Kasumi-1 (cell line): ENCODE data around the gene FUNDC1.
"Not testable (repeated sequence)": the region's sequence is repeated elsewhere in the genome, so short reads cannot be mapped to it uniquely, and the experiment has no call there.

Source experiments
- DNase-seq, 2 experiments: peaks; one replicate each; lab custom pipeline; 2025; lab: John Stamatoyannopoulos, UW

Gene FUNDC1, protein sequence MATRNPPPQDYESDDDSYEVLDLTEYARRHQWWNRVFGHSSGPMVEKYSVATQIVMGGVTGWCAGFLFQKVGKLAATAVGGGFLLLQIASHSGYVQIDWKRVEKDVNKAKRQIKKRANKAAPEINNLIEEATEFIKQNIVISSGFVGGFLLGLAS

DNA sequence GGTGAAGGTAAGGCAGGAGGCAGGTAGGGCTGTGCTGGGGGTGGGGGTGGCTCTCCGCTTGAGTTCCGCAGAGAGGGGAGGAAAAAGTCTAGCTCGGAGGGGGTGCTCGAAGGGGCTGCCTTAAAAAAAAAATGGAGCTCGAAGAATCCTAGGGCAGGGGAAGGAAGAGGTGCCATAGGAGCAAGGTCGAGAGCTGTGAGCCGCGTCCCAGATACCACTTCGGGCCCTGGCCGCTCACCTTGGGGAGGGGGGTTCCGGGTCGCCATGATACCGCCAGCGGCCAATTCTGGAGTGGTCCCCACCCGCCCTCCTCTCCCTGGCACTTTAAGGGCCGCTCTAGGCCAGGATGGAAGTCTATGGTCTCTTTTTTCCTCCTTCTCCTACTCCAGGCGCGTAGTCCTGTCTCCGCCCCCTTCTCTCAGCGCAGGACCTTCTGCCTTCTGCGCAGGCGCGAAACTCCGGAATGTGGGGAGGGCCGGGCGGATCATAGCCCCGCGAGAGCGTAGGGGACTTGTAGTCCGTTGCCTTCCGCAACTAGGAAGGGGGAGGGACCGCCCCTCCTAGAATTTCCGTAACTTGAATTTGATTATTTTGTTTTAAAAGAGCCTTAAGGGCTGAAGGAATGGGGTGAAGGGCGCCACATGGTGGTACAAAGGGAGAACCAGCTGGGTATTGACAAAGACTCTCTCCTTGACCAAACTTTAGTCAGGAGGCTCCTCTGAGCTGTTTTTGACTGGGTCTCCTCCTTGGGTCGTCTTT lies at the start of gene FUNDC1:
TSS of gene FUNDC1 (minus strand) at position 293 of the 759 bp plus-strand sequence. CDS start at position 266, 27 bp downstream.
- peak; percentile 82 to 86 for DNase-seq

DNA sequence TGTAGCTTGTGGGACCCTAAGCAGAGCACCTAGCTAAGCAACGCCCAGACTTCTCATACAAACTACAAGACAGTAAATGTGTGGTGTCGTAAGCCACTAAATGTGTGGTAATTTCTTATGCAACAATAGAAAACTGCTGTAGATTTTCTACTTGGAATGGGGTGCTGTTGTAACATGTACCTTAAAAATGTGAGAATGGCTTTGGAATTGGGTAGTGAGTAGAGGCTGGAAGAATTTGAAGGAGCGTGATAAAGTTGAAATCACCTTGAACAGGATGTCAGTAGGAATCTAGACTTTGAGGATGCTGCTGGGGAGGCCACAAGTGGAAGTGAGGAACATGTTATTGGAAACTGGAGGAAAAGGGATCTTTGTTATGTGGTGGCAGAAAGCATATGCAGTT lies 43.2 kb upstream of the FUNDC1 start:
- no peak for DNase-seq

DNA sequence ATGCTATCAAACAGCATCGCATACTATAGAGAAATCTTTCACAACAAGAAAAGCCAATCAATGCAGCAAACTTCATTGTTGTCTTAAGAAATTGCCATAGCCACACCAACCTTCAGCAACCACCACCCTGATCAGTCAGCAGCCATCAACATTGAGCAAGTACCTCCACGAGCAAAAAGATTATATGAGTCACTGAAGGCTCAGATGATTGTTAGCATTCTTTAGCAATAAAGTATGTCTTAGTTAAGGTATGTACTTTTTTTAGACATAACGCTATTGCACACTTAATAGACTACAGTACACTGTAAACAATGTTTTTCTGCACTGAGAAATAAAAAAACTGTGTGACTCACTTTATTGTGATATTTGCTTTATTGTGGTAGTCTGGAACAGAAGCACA lies 37.8 kb upstream of the FUNDC1 start:
- DNase-seq, result no peak

DNA sequence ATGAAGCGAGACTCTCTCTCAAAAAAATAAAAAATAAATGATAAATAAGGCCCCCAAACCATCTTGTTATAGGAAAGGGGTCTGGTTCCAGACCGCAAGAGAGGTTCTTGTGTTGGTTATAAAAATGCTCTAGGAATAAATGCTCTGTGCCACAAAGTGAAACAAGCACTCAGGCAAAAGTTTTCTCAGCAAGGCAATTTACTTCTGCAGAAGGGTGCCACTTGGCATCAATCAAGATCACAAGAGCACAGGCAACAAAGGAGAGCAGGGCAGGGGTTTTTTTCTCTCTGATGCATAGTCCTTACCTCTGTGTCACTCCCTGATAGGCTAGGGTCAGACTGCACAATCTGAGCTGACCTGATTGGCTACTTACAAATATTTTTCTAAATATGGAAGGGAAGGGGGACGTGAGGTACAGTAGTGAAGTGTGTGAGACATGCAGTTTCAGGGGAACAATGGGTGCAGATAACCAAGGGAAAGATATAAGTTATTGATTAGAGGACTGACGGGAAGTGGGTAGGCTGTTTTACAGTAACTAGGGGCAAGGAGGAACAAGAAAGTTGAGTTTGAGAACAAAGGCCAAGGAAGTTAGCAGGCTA lies 29.8 kb upstream of the FUNDC1 start:
- no peak for DNase-seq

DNA sequence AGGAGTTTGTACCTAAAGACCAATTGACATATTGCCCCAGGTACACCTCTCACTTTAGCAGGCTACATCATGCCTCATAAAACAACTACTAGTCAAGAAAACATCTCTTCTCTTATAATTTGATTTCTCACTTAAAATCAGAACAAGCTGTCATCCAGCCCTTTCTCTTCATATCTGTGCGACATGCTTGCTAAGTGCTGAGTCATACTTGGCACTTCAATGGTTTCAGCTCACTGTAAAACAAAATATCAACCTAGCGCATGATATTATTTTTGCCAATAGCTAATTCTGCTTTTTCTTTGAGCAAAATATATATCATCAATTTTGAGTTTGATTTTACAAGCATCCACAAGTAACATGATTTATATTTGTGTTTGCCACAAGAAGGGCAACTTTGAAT lies 27.9 kb upstream of the FUNDC1 start:
- DNase-seq, result no peak

DNA sequence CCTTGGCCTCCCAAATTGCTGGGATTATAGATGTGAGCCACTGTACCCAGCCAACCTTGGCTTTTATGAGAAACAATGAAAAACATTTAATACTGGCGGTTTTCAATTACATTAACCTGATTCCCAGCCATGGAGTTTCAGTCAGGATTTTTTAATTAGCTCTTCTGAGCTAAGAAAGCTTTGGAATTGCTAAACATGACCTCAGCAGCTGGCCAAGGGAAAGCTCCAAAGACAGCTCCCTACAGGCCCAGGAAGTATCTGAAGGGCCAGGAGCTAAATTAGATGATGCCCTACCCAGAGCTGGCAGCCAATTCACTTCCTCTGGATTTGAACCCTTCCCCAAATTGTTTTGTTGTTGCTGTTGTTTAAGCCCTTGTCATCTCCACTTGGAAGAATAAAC lies 26.5 kb upstream of the FUNDC1 start:
- no peak for DNase-seq

DNA sequence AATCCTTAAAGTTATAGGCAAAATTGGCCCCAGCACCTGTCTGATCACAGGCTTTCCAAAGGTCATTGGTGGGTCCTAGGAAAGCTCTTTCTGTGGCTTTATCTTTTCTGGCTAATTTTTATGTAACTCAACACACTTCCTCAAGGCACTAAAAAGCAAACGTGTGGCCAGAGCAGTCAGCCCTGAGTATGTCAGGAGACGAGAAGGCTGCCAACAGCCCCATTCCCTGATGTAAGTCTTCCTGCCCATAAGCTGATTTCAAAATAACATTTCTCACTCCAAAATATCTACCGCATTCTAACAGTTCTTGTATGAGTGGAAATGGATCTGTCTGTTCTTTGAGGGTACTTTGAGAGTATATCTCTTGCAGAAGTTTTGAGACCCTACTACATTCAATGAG lies 25.5 kb upstream of the FUNDC1 start:
- DNase-seq, result peak; percentile 6 to 7

DNA sequence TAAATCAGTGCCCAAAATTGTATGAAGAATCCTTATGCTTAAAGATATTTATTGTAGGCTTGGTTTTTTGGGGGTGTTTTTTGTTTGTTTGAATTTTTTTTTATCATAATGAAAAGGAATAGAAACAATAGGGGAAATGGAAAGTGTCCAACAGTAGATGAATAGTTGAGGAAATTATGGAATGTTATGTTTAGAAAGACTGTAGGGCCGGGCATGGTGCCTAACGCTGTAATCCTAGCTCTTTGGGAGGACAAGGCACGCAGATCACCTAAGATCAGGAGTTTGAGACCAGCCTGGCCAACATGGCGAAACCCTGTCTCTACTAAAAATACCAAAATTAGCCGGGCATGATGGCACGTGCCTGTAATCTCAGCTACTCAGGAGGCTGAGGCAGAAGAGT lies 19.2 kb upstream of the FUNDC1 start:
- not testable (repeated sequence) for DNase-seq

DNA sequence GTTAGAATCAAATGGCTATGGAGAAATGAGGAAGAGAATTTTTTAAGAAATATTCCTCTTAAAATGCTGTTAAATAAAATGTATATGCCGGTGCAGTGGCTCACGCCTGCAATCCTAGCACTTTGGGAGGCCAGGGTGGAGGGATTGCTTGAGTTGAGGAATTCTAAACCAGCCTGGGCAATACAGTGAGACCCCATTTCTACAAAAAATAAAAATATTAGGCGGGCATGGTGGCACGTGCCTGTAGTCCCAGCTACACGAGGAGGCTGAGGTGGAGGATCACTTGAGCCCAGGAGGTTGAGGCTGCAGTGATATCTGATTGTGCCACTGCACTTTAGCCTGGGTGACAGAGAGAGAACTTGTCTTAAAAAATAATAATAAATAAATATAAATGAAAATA lies 7.9 kb upstream of the FUNDC1 start:
- DNase-seq, result no peak

DNA sequence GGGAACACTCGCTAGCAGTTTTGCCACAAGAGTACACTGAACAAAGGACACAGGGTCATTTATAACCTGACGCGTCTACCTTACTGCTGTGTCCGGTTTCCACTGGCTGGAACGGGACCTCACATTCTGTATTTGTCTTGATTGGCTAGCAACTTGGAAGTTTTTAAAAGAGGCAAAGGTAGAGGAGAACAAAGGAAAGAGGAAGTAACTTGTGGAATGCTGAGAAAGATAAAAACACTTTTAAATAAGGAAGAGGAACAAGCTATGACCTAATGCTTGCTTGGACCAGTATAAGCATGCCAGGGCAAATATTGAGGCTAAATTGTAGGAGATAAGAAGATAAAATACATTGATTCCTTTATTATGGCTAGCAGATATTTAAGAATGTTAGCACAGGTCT lies 2.8 kb upstream of the FUNDC1 start:
- not testable (repeated sequence) for DNase-seq

DNA sequence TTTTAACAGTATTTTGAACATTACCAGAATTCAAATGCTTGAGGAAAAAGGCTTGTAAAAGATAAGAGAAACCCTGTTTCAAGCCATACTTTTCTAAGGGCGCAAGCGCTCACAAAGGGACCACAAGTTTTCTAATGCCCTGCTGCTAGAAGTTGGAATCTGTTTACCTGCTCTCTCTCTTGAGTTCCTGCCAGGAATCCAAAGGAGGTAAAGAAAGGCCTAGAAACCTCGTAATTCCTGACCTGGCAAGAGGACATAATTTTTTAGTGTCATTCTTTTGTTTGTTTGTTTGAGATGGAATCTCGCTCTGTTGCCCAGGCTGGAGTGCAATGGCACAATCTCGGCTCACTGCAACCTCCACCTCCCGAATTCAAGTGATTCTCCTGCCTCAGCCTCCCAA lies 1.4 kb upstream of the FUNDC1 start:
- DNase-seq, result no peak

DNA sequence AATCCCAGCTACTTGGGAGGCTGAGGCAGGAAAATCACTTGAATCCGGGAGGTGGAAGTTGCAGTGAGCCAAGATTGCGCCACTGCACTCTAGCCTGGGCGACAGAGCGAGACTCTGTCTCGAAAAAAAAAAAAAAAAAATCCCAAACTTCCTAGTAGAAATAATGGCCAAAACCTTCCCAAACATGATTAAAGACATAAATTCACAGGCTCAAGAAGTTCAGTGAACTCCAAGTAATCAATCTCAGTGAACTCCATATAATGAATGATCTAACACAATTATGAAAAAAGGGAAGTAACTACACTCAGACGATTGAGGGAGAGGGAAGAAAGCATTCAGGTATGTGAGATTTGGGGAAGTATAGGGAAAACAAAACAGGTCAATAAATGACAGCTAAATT lies 6.5 kb downstream of the FUNDC1 start:
- DNase-seq, result peak in 1 of 2 experiments; percentile 19

DNA sequence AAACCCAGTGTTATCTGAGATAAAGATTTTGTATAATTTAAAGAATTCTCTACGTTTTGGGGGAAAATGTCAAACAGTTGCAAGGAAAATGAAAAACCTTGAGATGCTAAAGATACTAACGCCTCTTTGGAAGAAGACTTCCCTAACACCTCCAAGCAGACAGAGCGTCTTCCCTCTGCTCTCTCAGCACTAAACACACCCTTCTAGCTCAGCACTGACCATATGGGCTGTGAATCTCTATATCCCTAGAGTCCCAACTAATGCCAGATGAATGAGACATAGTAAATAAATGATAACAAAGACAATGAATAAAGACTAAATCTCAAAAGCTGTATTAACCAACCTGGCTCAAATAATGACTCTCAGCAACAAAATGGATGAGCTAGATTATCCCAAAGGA lies 13.3 kb downstream of the FUNDC1 start:
- no peak for DNase-seq

DNA sequence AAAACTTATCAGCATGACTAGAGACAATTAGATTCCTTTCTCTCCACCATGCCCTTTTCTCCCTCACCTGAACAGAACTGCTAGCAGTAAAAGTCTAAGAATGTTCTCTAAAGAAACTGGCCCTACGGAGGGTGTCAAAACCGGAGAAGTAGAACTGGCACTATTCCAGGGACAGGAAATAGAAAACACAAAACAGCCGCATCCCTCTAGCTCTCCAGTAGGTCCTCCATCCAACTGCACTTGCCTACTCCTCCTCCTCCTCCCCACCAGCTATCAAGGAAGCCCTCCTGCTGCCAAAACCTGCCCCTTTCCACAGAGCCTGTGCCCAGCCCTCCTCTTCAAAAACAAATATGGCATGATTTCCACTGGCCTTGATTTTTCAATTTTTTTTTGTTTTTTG lies 28.4 kb downstream of the FUNDC1 start:
- no peak for DNase-seq

DNA sequence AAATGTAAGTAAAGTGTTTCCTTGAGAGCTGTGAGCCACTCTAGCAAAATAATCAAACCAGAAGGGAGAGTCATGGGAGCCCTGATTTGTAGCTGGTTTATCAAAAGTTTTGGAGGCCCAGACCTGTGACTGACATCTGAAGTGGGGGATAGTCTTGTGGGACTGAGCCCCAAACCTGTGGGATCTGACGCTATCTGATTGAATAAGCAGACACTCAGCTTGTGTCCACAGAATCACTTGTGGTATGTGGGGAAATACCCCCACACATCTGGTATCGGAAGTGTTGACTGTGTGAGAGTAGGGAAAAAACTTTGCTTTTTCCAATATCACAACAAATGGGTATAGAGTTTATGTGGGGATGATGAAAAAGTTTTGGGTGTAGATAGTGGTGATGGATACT lies 35.4 kb downstream of the FUNDC1 start:
- DNase-seq, result no peak

DNA sequence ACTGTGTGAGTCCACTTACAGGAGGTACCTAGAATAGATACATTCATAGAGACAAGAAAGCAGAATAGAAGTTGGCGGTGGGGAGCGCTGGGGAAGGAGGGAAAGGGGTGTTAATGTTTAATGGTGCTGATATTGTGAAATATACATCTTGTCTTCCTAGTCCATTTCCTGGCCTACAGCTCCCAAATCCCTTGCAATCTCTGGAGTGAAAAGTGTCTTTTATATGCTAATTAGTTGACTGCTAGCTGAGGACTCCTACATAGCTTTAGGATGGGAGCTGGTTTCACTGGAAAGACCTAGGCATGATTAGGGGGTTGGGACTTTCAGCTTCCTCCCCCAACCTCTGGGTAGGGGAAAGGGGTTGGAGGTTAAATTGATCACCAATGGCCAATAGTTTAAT lies 36.0 kb downstream of the FUNDC1 start:
- DNase-seq, result no peak

DNA sequence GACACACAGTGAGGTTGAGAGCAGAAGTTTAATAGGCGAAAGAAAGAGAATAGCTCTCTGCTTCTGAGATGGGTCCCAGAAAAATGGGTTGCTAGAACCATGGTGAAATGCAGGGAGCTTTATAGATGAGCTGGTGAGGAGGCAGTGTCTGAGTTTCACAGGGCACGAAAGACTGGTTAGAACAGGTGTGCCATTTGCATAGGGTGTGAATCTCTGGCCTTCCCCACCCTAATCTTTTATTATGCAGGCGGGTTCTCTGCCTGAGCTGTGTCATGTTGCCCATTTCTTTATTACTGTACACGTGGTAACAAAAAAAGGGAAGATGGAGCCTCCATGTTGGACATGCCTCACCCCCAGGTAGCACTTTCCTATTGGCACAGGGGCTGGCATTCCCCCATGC lies 39.1 kb downstream of the FUNDC1 start:
- no peak for DNase-seq

DNA sequence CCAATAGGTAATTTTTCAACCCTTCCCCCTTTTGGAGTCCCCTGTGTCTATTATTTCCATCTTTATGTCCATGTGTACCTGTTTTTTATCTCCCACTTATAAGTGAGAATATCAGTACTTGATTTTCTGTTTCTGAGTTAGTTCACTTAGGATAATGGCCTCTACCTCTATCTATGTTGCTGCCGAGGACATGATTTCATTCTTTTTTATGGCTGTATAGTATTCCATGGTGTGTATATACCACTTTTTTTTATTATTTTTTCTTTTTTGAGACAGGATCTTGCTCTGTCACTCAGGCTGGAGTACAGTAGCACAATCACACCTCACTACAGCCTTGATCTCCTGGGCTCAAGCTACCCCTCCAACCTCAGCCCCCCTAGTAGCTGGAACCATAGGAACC lies 47.6 kb downstream of the FUNDC1 start:
- DNase-seq, result no peak

DNA sequence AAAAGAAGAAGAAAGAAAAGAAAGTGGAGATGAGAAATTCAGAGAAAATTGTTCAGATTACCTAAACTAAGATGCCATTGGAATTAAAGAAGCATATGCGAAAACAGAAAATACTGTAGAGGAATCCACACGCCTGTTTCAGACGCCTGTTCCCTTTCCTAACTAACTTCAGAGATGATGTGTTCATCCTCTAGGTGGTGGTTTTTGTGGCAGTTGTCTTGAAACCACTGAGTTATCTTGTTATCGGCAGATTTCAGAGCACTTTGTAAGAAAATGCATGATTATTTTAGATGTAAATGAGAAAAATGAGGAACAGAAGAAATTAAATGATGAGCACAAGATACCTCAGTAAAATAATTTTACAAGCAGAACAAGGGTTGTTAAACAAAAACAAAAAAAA lies 48.3 kb downstream of the FUNDC1 start:
- peak; percentile 1 to 6 for DNase-seq

DNA sequence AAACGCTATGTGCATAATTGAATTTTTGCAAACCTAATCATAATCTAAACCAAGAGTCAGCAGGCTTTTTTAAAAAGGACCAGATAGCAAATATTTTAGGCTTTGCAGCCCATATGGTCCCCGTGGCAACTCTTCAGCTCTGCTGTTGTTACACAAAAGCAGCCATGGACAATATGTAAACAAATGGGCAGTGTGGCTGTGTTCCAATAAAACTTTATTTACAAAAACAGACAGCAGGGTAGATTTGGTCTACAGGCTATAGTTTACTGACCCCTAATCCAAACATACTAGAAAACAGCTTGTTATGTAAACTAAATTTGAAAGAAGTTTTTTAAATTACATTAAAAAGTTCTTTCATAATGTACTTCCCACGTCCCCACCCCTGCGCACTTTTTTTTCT lies 53.1 kb downstream of the FUNDC1 start:
- no peak for DNase-seq

DNA sequence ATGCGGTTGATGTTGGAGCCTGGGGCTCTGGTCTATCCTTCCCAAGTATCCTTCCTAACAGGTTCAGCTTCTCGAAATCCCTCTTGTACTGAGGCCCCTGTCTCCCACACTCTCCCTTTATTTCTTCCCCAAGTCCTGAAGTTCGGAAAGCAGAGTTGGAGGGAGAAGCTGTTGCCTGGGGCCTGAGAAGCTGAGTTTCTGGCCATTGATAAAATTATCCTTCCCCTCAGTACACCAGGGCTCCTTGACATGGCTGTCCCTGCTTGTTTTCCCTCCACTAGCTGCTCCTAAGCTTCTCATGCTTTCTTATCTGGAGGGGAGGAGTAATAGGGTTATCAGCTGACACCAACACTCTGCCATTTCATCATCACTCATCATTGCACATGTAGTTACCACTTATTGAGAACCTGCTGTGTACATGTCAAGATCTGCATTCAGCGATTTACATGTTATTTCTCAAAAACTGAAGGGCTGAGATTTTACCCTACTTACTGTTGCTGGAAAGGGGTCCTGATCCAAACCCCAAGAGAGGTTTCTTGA lies 58.0 kb downstream of the FUNDC1 start:
- no peak for DNase-seq

DNA sequence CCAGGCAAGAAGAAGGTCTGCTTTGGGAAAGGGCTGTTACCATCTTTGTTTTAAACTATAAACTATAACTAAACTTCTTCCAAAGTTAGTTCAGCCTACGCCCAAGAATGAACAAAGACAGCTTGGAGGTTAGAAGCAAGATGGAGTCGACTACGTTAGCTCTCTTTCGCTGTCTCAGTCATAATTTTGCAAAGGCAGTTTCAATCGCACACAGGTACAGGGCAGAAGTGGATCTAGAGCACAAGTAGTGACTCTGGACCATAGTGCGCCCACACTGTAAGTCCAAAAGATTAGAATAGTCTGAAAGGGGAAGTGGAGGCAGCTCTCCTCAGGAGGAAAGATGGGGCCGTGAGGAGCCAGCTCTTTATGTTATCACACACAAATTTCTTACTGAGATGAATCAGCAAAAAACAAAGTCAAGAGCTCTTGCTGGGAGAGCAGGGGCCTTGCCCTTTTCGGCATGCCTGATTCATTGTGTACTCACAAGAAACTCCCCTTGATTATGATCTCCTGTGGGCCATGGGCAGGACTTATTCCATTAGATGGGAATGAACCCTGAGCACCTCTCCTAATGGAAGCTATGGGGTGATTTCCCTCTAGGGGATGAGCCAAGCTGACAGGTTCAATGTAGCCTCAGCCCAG lies 58.6 kb downstream of the FUNDC1 start:
- DNase-seq, result no peak

DNA sequence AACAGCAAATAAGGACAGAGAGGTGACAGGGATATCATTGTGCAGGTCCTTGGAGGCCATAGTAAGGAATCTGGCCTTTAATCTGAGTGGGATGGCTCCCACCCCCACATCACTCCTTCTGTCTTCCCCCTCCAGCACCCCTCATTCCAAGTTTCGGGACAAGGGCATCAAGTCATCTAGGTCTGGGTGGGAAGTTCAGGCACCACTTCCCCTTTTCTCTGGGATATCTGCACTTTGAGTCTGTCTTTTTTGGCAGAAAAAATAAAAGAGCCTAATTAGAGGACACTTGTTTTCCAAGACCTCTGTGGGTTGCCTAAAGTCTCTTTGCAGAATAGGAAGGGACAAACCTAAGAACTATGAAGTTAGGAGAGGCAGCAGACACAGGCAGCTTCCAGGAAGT lies 60.1 kb downstream of the FUNDC1 start:
- DNase-seq, result no peak
